ENCODE data around the gene EHBP1.
"Not testable (repeated sequence)": the region's sequence is repeated elsewhere in the genome, so short reads cannot be mapped to it uniquely, and the experiment has no call there.

DNA sequence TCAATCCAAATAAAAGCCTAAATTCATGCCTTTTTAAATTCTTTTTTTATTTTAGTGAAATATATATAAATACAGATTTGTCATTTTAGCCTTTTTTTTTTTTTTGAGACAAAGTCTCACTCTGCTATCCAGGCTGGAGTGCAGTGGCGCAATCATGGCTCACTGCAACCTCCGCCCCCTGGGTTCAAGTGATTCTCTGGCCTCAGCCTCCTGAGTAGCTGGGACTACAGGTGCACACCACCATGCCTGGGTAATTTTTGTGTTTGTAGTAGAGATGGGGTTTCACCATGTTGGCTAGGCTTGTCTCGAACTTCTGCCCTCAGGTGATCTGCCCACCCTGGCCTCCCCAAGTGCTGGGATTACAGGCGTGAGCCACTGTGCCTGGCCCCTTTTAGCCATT, 368.9 kb downstream of the EHBP1 start:
- TF ChIP-seq, protein P1, sequence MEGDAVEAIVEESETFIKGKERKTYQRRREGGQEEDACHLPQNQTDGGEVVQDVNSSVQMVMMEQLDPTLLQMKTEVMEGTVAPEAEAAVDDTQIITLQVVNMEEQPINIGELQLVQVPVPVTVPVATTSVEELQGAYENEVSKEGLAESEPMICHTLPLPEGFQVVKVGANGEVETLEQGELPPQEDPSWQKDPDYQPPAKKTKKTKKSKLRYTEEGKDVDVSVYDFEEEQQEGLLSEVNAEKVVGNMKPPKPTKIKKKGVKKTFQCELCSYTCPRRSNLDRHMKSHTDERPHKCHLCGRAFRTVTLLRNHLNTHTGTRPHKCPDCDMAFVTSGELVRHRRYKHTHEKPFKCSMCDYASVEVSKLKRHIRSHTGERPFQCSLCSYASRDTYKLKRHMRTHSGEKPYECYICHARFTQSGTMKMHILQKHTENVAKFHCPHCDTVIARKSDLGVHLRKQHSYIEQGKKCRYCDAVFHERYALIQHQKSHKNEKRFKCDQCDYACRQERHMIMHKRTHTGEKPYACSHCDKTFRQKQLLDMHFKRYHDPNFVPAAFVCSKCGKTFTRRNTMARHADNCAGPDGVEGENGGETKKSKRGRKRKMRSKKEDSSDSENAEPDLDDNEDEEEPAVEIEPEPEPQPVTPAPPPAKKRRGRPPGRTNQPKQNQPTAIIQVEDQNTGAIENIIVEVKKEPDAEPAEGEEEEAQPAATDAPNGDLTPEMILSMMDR (conservative IDR thresholded peaks at IDR 0.05; ENCODE audit: low read depth in 2 of 2): not testable (repeated sequence)
- TF ChIP-seq, protein P2, sequence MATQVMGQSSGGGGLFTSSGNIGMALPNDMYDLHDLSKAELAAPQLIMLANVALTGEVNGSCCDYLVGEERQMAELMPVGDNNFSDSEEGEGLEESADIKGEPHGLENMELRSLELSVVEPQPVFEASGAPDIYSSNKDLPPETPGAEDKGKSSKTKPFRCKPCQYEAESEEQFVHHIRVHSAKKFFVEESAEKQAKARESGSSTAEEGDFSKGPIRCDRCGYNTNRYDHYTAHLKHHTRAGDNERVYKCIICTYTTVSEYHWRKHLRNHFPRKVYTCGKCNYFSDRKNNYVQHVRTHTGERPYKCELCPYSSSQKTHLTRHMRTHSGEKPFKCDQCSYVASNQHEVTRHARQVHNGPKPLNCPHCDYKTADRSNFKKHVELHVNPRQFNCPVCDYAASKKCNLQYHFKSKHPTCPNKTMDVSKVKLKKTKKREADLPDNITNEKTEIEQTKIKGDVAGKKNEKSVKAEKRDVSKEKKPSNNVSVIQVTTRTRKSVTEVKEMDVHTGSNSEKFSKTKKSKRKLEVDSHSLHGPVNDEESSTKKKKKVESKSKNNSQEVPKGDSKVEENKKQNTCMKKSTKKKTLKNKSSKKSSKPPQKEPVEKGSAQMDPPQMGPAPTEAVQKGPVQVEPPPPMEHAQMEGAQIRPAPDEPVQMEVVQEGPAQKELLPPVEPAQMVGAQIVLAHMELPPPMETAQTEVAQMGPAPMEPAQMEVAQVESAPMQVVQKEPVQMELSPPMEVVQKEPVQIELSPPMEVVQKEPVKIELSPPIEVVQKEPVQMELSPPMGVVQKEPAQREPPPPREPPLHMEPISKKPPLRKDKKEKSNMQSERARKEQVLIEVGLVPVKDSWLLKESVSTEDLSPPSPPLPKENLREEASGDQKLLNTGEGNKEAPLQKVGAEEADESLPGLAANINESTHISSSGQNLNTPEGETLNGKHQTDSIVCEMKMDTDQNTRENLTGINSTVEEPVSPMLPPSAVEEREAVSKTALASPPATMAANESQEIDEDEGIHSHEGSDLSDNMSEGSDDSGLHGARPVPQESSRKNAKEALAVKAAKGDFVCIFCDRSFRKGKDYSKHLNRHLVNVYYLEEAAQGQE (IDR thresholded peaks at IDR 0.05; ENCODE audit: unreplicated experiment): not testable (repeated sequence)
- not testable (repeated sequence) for TF ChIP-seq CREB1 (CRISPR knock-in tag; IDR thresholded peaks at IDR 0.05; ENCODE audit: low read depth); EZH2 (IDR thresholded peaks at IDR 0.05; ENCODE audit: low read depth, unreplicated experiment); POLR2AphosphoS5 (IDR thresholded peaks at IDR 0.05; ENCODE audit: low read depth); ETS1 (IDR thresholded peaks at IDR 0.05); NANOG (IDR thresholded peaks at IDR 0.05; ENCODE audit: borderline replicate concordance); JUNB (IDR thresholded peaks at IDR 0.05; ENCODE audit: unreplicated experiment); EZH2phosphoT487 (IDR thresholded peaks at IDR 0.05; ENCODE audit: unreplicated experiment)

Measured in GM23338 (cell line).